GM12878 (cell line): ENCODE data around the gene VTI1A. TPM values are rescaled to one million over a fixed set of nuclear protein-coding genes. Genes with fewer than 3 reads are reported as not detected.
A peak's percentile ranks its signal among the peaks of the same experiment; 100 is the strongest.

ENCODE experiments used
- ATAC-seq: fragments of 200-7000 bp; cut with Tn5 transposase; 3 replicates; pipeline ENCODE4 v1.9.1; 2020; ENCODE audit warnings: mild to moderate bottlenecking, moderate library complexity
- BruUV-seq: library from RNA; stranded (reverse); fragments of 400-500 nt; replicated peaks from 2 replicates; lab custom pipeline; 2021; lab: Mats Ljungman, UMichigan
- CTCF ChIA-PET: fragments of 300-600 bp; sonication (Branson Sonifier 250); formaldehyde crosslinking; extraction: SDS; loops from one replicate; lab custom pipeline; 2021; ENCODE audit warnings: inconsistent platforms; lab: Yijun Ruan, JAX
- POLR2A ChIA-PET: fragments of 350-600 bp; formaldehyde crosslinking; extraction: SDS; loops from one replicate; lab custom pipeline; 2021; ENCODE audit warnings: inconsistent platforms; lab: Charles Lee
- RAD21 ChIA-PET: fragments of 300-600 bp; sonication (Branson Sonifier 250); formaldehyde crosslinking; loops from one replicate; lab custom pipeline; 2023; ENCODE audit warnings: antibody characterized with exemption; ENCODE audit not compliant: unreplicated experiment; lab: Charles Lee
- SMC1A ChIA-PET: fragments of 300-600 bp; sonication (Branson Sonifier 250); formaldehyde crosslinking; loops from one replicate; lab custom pipeline; 2023; ENCODE audit not compliant: unreplicated experiment, uncharacterized antibody; lab: Charles Lee
- DNase-seq: peaks from one replicate; pipeline ENCODE4 v3.0.0-alpha.2; 2011; ENCODE audit warnings: low read depth, low spot score
- FAIRE-seq: peaks from 3 replicates; lab custom pipeline; 2011; peaks lifted over from hg19 to GRCh38; lab: Jason Lieb, UNC
- H2AFZ ChIP-seq: 2 replicates; pipeline ENCODE4 v1.6.0; 2011; ENCODE audit warnings: low read depth, low read length, control low read depth; ENCODE audit not compliant: control insufficient read depth
- H3K27ac ChIP-seq: 2 replicates; pipeline ENCODE4 v1.5.1; 2011; ENCODE audit warnings: control low read depth; ENCODE audit not compliant: control insufficient read depth, insufficient read depth
- H3K27me3 ChIP-seq, 2 experiments: replicated peaks in 1 of 2; 2 replicates each; pipeline versions ENCODE4 v1.6.0 to v1.6.1; 2011; ENCODE audit warnings: low read length in 1 of 2; ENCODE audit not compliant: control insufficient read depth in 2 of 2, insufficient read depth in 2 of 2
- H3K36me3 ChIP-seq, 2 experiments: 2 replicates each; pipeline ENCODE4 v1.5.1; 2011; ENCODE audit warnings: low read length in 1 of 2; ENCODE audit not compliant: control insufficient read depth in 2 of 2, insufficient read depth in 2 of 2
- H3K4me1 ChIP-seq: 2 replicates; pipeline ENCODE4 v1.6.1; 2011; ENCODE audit warnings: mild to moderate bottlenecking, low read length, moderate library complexity, mixed read lengths; ENCODE audit not compliant: control insufficient read depth, insufficient read depth
- H3K4me2 ChIP-seq: 2 replicates; pipeline ENCODE4 v1.6.0; 2011; ENCODE audit warnings: control low read depth; ENCODE audit not compliant: control insufficient read depth, insufficient read depth
- H3K4me3 ChIP-seq: fragments of 200-600 bp; sonication (generic); 2 replicates; pipeline ENCODE4 v1.5.1; 2016
- H3K79me2 ChIP-seq: 2 replicates; pipeline ENCODE4 v1.6.0; 2011; ENCODE audit warnings: low read length; ENCODE audit not compliant: control insufficient read depth, insufficient read depth
- H3K9ac ChIP-seq: 2 replicates; pipeline ENCODE4 v1.8.0; 2011; ENCODE audit warnings: low read length, control low read depth, mixed read lengths; ENCODE audit not compliant: control insufficient read depth, insufficient read depth
- H3K9me3 ChIP-seq: replicated peaks from 3 replicates; pipeline ENCODE4 v1.5.1; 2011; ENCODE audit warnings: mild to moderate bottlenecking, low read length; ENCODE audit not compliant: control insufficient read depth, insufficient read depth
- H4K20me1 ChIP-seq: 2 replicates; pipeline ENCODE4 v1.6.0; 2011; ENCODE audit not compliant: control insufficient read depth, insufficient read depth
- ASH2L ChIP-seq: fragments of 300-600, 200-600 bp; sonication (generic); IDR thresholded peaks from 2 replicates; pipeline ENCODE4 v1.6.1; 2017; ENCODE audit warnings: low read depth, mild to moderate bottlenecking, borderline replicate concordance
- EZH2 ChIP-seq: IDR thresholded peaks from 2 replicates; pipeline ENCODE4 v1.6.1; 2012; ENCODE audit warnings: low read depth, mild to moderate bottlenecking, control low read depth, inconsistent platforms, low read length, borderline replicate concordance; ENCODE audit not compliant: control insufficient read depth
- MYC ChIP-seq: IDR thresholded peaks from 2 replicates; pipeline ENCODE4 v1.6.1; 2011; ENCODE audit warnings: mild to moderate bottlenecking, low read length, moderate library complexity, inconsistent platforms; ENCODE audit not compliant: insufficient read depth, insufficient replicate concordance, insufficient read length, severe bottlenecking
- POLR2A ChIP-seq: IDR thresholded peaks from 2 replicates; pipeline ENCODE4 v1.6.1; 2011; ENCODE audit warnings: low read depth, mild to moderate bottlenecking, low read length
- POLR2AphosphoS2 ChIP-seq: IDR thresholded peaks from 2 replicates; pipeline ENCODE4 v1.6.1; 2011; ENCODE audit warnings: low read depth, mild to moderate bottlenecking, low read length, improper control_type of control experiment, moderate library complexity
- RCOR1 ChIP-seq: conservative IDR thresholded peaks from 2 replicates; pipeline ENCODE4 v1.6.1; 2012; ENCODE audit warnings: low read depth, low read length, improper control_type of control experiment
- SIN3A ChIP-seq: IDR thresholded peaks from 2 replicates; pipeline ENCODE4 v1.6.1; 2012; ENCODE audit warnings: low read depth, low read length, improper control_type of control experiment
- SIX5 ChIP-seq: IDR thresholded peaks from 2 replicates; pipeline ENCODE4 v1.6.1; 2011; ENCODE audit warnings: mild to moderate bottlenecking, low read depth, low read length, moderate library complexity; ENCODE audit not compliant: severe bottlenecking
- ZNF622 ChIP-seq: fragments of 450-650 bp; IDR thresholded peaks from 2 replicates; pipeline ENCODE4 v1.6.1; 2017; ENCODE audit warnings: mild to moderate bottlenecking, inconsistent platforms
- WGBS: methylation state at CpG from one replicate; pipeline ENCODE4 v1.1.6; 2016; ENCODE audit warnings: low lambda C conversion rate; ENCODE audit not compliant: insufficient replicate concordance, insufficient coverage; ENCODE audit errors: missing lambda C conversion rate; 5-methylcytosine and 5-hydroxymethylcytosine counted together
- in situ Hi-C: fragments of 300-500 bp; cut with MboI; formaldehyde crosslinking; loops from 9 replicates; pipeline ENCODE4 v1.14.3; 2018; ENCODE audit warnings: mixed read lengths
- intact Hi-C: fragments of 100-400 bp; cut with micrococcal nuclease; formaldehyde crosslinking; loops from one replicate; pipeline ENCODE4 v1.14.2; 2022; ENCODE audit not compliant: unreplicated experiment
- polyA plus RNA-seq, 11 experiments: library from polyadenylated mRNA; depleted of rRNA in 4 of 11; unstranded in 6 of 11; stranded (reverse) in 5 of 11; fragments of >200 nt; fragmentation: Nextera tagmentation in 4 of 11; fragmentation: Illumina TruSeq in 1 of 11; extraction: Ambion mirVana in 4 of 11; extraction: Trizol in 1 of 11; gene quantifications; 1 replicate in 1 of 11; 2 replicates in 10 of 11; pipeline versions ENCODE4 v1.2.1 to v1.2.3, GENCODE V29; 2011 to 2016; ENCODE audit warnings: inconsistent platforms in 2 of 11, missing spikeins in 2 of 11, low read depth in 1 of 11
- total RNA-seq, 4 experiments: library from RNA; depleted of rRNA in 3 of 4; stranded (reverse); fragments of >200 nt in 3 of 4; fragmentation: Illumina TruSeq in 1 of 4; extraction: Trizol in 1 of 4; gene quantifications; 2 replicates each; pipeline versions ENCODE4 v1.2.1 to v1.2.3, GENCODE V29; 2013 to 2021
- TF ChIP-seq, protein P1 (sequence below): fragments of 450-650 bp; IDR thresholded peaks from 2 replicates; pipeline ENCODE4 v1.6.1; 2017; ENCODE audit warnings: mild to moderate bottlenecking, low read depth, inconsistent platforms; ENCODE audit not compliant: poor library complexity, severe bottlenecking

The VTI1A gene
- total and polyA plus RNA-seq, 10 of the 15 experiments (the other 5 are each of a cell fraction or from before 2014, with no cell fraction given), result 12.4 to 43.2 (median 27.5) TPM

DNA sequence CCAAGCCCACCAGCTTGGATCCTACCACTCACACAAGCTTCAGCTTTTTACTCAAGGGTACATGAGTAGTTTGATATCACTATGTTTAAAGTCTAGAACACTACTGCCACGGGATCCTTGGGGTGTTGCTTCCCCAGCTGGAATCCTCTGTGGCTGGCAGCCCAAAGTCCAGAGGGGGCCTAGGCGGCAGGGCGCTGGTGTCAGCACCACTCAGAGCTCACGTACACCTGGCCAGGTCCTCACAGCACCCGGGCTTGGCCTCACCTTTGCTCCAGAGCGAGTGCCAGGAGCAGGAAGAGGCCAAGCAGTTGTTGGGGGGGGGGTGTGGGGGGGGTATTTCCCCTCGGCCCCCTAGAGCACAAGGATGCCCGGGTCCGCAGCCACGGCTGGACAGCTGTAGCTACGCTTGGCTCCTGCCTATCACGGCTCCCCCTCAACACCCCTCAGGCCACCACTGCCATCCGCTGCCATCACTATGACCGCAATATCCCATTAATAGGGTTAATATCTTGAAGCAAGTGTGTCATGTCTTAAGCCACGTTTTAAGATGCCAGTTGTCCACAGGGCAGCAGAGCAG is 17.3 kb upstream of the VTI1A start:
- no peaks in the 10 kb centered on the region for H4K20me1 ChIP-seq
- no peak for FAIRE-seq
- ChIA-PET RAD21 (no interaction called here), POLR2A (interaction anchor here (0.6 kb wide), 1 partner anchor 91 kb away, joined by 3 read pairs; no protein-coding TSS in a partner anchor), CTCF (interaction anchor here (1.1 to 1.3 kb wide), 3 partner anchors 13 to 42 kb away, joined by 3 to 5 read pairs (median 3); no protein-coding TSS in a partner anchor), SMC1A (no interaction called here)
- H3K4me1 ChIP-seq, result no peaks in the 10 kb centered on the region
- no peak overlapping the region for H2AFZ ChIP-seq
- H3K4me2 ChIP-seq, result no peak overlapping the region
- H3K27ac ChIP-seq, result no peak overlapping the region
- DNase-seq, result no peak
- H3K27me3 ChIP-seq, result no peaks in the 10 kb centered on the region
- intact Hi-C loops (loop anchor here (10.0 kb wide), 1 partner anchor 265 kb away; no protein-coding TSS in a partner anchor), in situ Hi-C loops (no loop called here)
- no peak for ATAC-seq
- H3K9me3 ChIP-seq, result no peaks in the 10 kb centered on the region
- no peaks in the 10 kb centered on the region for H3K79me2 ChIP-seq
- H3K4me3 ChIP-seq, result no peak overlapping the region
- 89% methylated on average over 11 of the region's 15 CpGs for WGBS
- H3K36me3 ChIP-seq, result peaks cover 0 to 20% of the 10 kb centered on the region in 2 experiments; a peak in 3 of 4 replicates
- TF ChIP-seq ZNF622 (no peak), POLR2A (peak; percentile 52)
- no peak overlapping the region for H3K9ac ChIP-seq
- no TSS peak for BruUV-seq

DNA sequence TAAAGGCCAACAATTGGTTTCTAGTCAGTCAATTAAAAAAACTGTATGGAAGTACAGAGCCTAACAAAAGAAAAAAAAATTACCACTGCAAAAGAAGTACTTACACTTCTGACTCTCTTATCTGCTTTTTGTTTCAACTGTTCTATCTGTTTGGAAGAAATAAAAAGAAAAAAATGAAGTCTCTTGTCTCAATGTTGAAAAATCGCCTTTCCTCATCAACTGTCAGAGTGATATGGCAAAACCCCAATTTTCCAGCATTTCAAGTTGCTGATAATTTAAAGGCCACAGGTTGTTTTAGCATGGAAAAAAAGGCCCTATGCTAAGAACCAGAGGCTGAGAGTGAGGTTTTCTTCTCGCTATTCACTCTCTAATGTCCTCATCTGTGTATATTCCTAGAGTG is 13.9 kb upstream of the VTI1A start:
- RAD21 ChIA-PET, result interaction anchor here (2.0 kb wide), 1 partner anchor 39 kb away, joined by 5 read pairs; no protein-coding TSS in a partner anchor
- TF ChIP-seq EZH2 (no peak), POLR2AphosphoS2 (no peak), SIN3A (no peak), SIX5 (no peak), ASH2L (no peak), RCOR1 (no peak), MYC (no peak)
- TF ChIP-seq, protein P1, sequence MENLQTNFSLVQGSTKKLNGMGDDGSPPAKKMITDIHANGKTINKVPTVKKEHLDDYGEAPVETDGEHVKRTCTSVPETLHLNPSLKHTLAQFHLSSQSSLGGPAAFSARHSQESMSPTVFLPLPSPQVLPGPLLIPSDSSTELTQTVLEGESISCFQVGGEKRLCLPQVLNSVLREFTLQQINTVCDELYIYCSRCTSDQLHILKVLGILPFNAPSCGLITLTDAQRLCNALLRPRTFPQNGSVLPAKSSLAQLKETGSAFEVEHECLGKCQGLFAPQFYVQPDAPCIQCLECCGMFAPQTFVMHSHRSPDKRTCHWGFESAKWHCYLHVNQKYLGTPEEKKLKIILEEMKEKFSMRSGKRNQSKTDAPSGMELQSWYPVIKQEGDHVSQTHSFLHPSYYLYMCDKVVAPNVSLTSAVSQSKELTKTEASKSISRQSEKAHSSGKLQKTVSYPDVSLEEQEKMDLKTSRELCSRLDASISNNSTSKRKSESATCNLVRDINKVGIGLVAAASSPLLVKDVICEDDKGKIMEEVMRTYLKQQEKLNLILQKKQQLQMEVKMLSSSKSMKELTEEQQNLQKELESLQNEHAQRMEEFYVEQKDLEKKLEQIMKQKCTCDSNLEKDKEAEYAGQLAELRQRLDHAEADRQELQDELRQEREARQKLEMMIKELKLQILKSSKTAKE, result no peak

More for the DNA sequence above, 13.9 kb upstream of the VTI1A start:
- no peak for FAIRE-seq
- no peaks in the 10 kb centered on the region for H4K20me1 ChIP-seq
- no peak overlapping the region for H2AFZ ChIP-seq
- intact Hi-C loops (loop anchor here (10.0 kb wide), 1 partner anchor 268 kb away; no protein-coding TSS in a partner anchor), in situ Hi-C loops (no loop called here)
- no peaks in the 10 kb centered on the region for H3K79me2 ChIP-seq
- CTCF ChIA-PET, result interaction anchor here (0.6 to 4.1 kb wide), 9 partner anchors 10 to 1700 kb away, joined by 3 to 26 read pairs (median 3); no protein-coding TSS in a partner anchor
- no peak overlapping the region for H3K9ac ChIP-seq
- WGBS, result 98% methylated on average over 2 of the region's 2 CpGs
- POLR2A ChIA-PET, result no interaction called here
- ATAC-seq, result no peak
- H3K9me3 ChIP-seq, result no peaks in the 10 kb centered on the region
- H3K36me3 ChIP-seq, result peaks cover 0 to 7% of the 10 kb centered on the region in 2 experiments; a peak in 3 of 4 replicates
- H3K4me3 ChIP-seq, result no peak overlapping the region
- H3K27ac ChIP-seq, result no peak overlapping the region
- no peak for DNase-seq
- no peaks in the 10 kb centered on the region for H3K27me3 ChIP-seq
- BruUV-seq, result no TSS peak
- SMC1A ChIA-PET, result interaction anchor here (0.8 to 2.9 kb wide), 4 partner anchors 9 to 125 kb away, joined by 3 to 16 read pairs (median 4); no protein-coding TSS in a partner anchor
- H3K4me1 ChIP-seq, result no peaks in the 10 kb centered on the region
- H3K4me2 ChIP-seq, result no peak overlapping the region
